B cell (primary cell): ENCODE measurements around the gene TTLL10. TPM values are rescaled to one million over a fixed set of nuclear protein-coding genes. Genes with fewer than 3 reads are reported as not detected.
A peak's percentile ranks its signal among the peaks of the same experiment; 100 is the strongest.

Experiments used
- ATAC-seq: fragments of 200-7000 bp; cut with Tn5 transposase; one replicate; pipeline ENCODE4 v1.10.0; 2021; ENCODE audit warnings: low read depth, mild to moderate bottlenecking, moderate number of reproducible peaks, moderate library complexity
- CTCF ChIA-PET: fragments of 350-600 bp; sonication (Branson Sonifier 250); formaldehyde crosslinking; loops from one replicate; lab custom pipeline; 2021; ENCODE audit warnings: antibody characterized with exemption, inconsistent platforms; lab: Charles Lee
- POLR2A ChIA-PET: fragments of 350-600 bp; sonication (Branson Sonifier 250); formaldehyde crosslinking; loops from one replicate; lab custom pipeline; 2021; ENCODE audit warnings: antibody characterized with exemption; lab: Charles Lee
- DNase-seq: peaks from one replicate; pipeline ENCODE4 v3.0.0; 2013
- H2AFZ ChIP-seq: 2 replicates; pipeline ENCODE4 v1.6.1; 2012; ENCODE audit warnings: mild to moderate bottlenecking, low read depth, low read length; ENCODE audit not compliant: insufficient read depth, poor library complexity, severe bottlenecking
- H3K27ac ChIP-seq, 2 donors: 1 replicate in 1 of 2; 2 replicates in 1 of 2; pipeline ENCODE4 v1.5.1; 2012 to 2013; ENCODE audit warnings: low read length in 2 of 2, mild to moderate bottlenecking in 2 of 2, moderate library complexity in 1 of 2
- H3K27me3 ChIP-seq, 4 experiments: fragments of 200-600 bp in 1 of 4; sonication (generic) in 1 of 4; replicated peaks in 1 of 4; 1 replicate in 2 of 4; 2 replicates in 2 of 4; pipeline versions ENCODE4 v1.6.1 to v1.7.0; 2013 to 2016; ENCODE audit warnings: low read length in 3 of 4, mild to moderate bottlenecking in 2 of 4, mixed read lengths in 1 of 4, moderate library complexity in 1 of 4; ENCODE audit not compliant: insufficient read depth in 4 of 4, control insufficient read depth in 3 of 4; ENCODE audit errors: control extremely low read depth in 1 of 4
- H3K36me3 ChIP-seq, 2 experiments: replicated peaks in 1 of 2; 1 replicate in 1 of 2; 2 replicates in 1 of 2; pipeline versions ENCODE4 v1.6.1 to v1.7.1; 2013; ENCODE audit warnings: low read length in 1 of 2; ENCODE audit not compliant: insufficient read depth in 2 of 2, control insufficient read depth in 1 of 2; ENCODE audit errors: control extremely low read depth in 1 of 2, extremely low read depth in 1 of 2
- H3K4me1 ChIP-seq, 2 donors: fragments of 200-600 bp in 1 of 2; sonication (generic) in 1 of 2; 1 replicate in 1 of 2; 2 replicates in 1 of 2; pipeline versions ENCODE4 v1.5.1 to v1.6.1; 2013 to 2017; ENCODE audit warnings: low read length in 2 of 2; ENCODE audit not compliant: control insufficient read depth in 2 of 2, insufficient read depth in 2 of 2
- H3K4me2 ChIP-seq: replicated peaks from 2 replicates; pipeline ENCODE3; 2012; ENCODE audit warnings: mild to moderate bottlenecking, low read depth, low read length; ENCODE audit not compliant: poor library complexity, severe bottlenecking
- H3K4me3 ChIP-seq, 5 experiments: fragments of 200-600 bp in 1 of 5; sonication (generic) in 1 of 5; 1 replicate in 3 of 5; 2 replicates in 2 of 5; pipeline versions ENCODE4 v1.5.1 to v1.7.0; 2011 to 2016; ENCODE audit warnings: low read length in 4 of 5, mild to moderate bottlenecking in 4 of 5, low read depth in 2 of 5, control low read depth in 1 of 5, moderate library complexity in 1 of 5; ENCODE audit not compliant: insufficient read depth in 1 of 5; ENCODE audit errors: control extremely low read depth in 1 of 5, extremely low read depth in 1 of 5
- H3K79me2 ChIP-seq: fragments of 200-600 bp; sonication (generic); one replicate; pipeline ENCODE4 v1.6.0; 2016; ENCODE audit warnings: low read length; ENCODE audit not compliant: control insufficient read depth, insufficient read depth
- H3K9ac ChIP-seq: fragments of 200-600 bp; sonication (generic); 2 replicates; pipeline ENCODE4 v1.6.1; 2017; ENCODE audit warnings: mild to moderate bottlenecking, low read length, moderate library complexity
- H3K9me3 ChIP-seq, 3 donors: one replicate each; pipeline versions ENCODE4 v1.6.1 to v1.7.1; 2013; ENCODE audit warnings: low read length in 2 of 3; ENCODE audit not compliant: control insufficient read depth in 2 of 3, insufficient read depth in 1 of 3; ENCODE audit errors: control extremely low read depth in 1 of 3
- H4K20me1 ChIP-seq: 2 replicates; pipeline ENCODE4 v1.6.0; 2012; ENCODE audit warnings: mild to moderate bottlenecking, low read length; ENCODE audit not compliant: insufficient read depth, control insufficient read depth, poor library complexity, severe bottlenecking
- H3K27ac Mint-ChIP-seq: one replicate; pipeline ENCODE4 v1.8.0; 2021; ENCODE audit warnings: mixed read lengths
- H3K27me3 Mint-ChIP-seq: one replicate; pipeline ENCODE4 v1.8.0; 2021; ENCODE audit warnings: mixed read lengths
- H3K4me1 Mint-ChIP-seq: one replicate; pipeline ENCODE4 v1.8.0; 2021; ENCODE audit warnings: mixed read lengths
- H3K4me3 Mint-ChIP-seq: one replicate; pipeline ENCODE4 v1.8.0; 2021; ENCODE audit warnings: mixed read lengths
- H3K9me3 Mint-ChIP-seq: one replicate; pipeline ENCODE4 v1.8.0; 2022; ENCODE audit warnings: mixed read lengths; ENCODE audit not compliant: insufficient read depth
- EZH2 ChIP-seq: IDR thresholded peaks from 2 replicates; pipeline ENCODE4 v1.6.1; 2012; ENCODE audit warnings: borderline replicate concordance, low read depth, mild to moderate bottlenecking, moderate library complexity, low read length; ENCODE audit not compliant: insufficient read depth, poor library complexity, severe bottlenecking
- WGBS: methylation state at CpG from one replicate; pipeline ENCODE4 v1.1.5; 2013; ENCODE audit warnings: missing lambda C conversion rate; ENCODE audit not compliant: insufficient coverage; 5-methylcytosine and 5-hydroxymethylcytosine counted together
- intact Hi-C: fragments of 100-400 bp; cut with micrococcal nuclease; formaldehyde crosslinking; loops from one replicate; pipeline ENCODE4 v1.10.0; 2022
- polyA plus RNA-seq: library from polyadenylated mRNA; depleted of rRNA; stranded (reverse); fragments of >200 nt; gene quantifications from 2 replicates; pipeline ENCODE4 v1.2.3, GENCODE V29; 2012
- total RNA-seq, 2 donors: library from RNA; stranded (reverse); fragments of 120-200 nt in 1 of 2; gene quantifications; 1 replicate in 1 of 2; 2 replicates in 1 of 2; pipeline versions ENCODE4 v1.2.3 to v1.2.4, GENCODE V29; 2013 to 2022
- TF ChIP-seq, protein P1 (sequence below): fragments of 200-600 bp; IDR thresholded peaks from one replicate; pipeline ENCODE4 v1.8.0; 2022; ENCODE audit warnings: antibody characterized with exemption, mild to moderate bottlenecking

Gene TTLL10
- total and polyA plus RNA-seq, 2 donors (not counting 1 experiment from before 2014, with no cell fraction given) = 0.37 to 0.45 TPM

DNA sequence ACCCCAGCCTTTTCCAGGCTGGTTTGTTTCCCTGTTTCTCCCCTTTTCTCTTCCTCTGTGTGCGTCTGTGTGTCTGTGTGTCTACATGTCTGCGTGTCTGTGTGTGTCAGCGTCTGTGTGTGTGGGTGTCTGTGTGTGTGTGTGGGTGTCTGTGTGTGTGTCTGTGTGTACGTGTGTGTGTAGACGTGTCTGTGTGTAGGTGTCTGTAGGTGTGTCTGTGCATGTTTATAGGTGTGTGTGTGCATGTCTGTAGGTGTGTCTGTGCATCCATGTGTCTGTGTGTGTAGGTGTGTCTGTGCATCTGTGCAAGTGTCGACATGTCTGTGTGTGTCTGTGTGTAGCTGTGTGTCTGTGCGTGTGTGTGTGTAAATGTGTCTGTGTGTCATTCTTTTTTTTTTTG is 3.3 kb downstream of the TTLL10 start:
- peak overlapping the region; percentile 73 for H3K27ac Mint-ChIP-seq
- Histone ChIP-seq H3K27ac (no peak overlapping the region), H3K79me2 (no peaks in the 10 kb centered on the region), H3K27me3 (peaks cover 0 to 59% (median 23%) of the 10 kb centered on the region in 4 experiments), H3K36me3 (no peaks in the 10 kb centered on the region), H3K9me3 (peaks cover 0 to 14% (median 0%) of the 10 kb centered on the region in 3 donors), H3K4me2 (no peak overlapping the region), H3K4me3 (no peak overlapping the region), H4K20me1 (no peaks in the 10 kb centered on the region), H3K9ac (no peak overlapping the region), H2AFZ (no peak overlapping the region), H3K4me1 (peaks cover 38 to 50% of the 10 kb centered on the region in 2 donors)
- no peak for DNase-seq
- peaks cover 21% of the 10 kb centered on the region for H3K27me3 Mint-ChIP-seq
- TF ChIP-seq, protein P1, sequence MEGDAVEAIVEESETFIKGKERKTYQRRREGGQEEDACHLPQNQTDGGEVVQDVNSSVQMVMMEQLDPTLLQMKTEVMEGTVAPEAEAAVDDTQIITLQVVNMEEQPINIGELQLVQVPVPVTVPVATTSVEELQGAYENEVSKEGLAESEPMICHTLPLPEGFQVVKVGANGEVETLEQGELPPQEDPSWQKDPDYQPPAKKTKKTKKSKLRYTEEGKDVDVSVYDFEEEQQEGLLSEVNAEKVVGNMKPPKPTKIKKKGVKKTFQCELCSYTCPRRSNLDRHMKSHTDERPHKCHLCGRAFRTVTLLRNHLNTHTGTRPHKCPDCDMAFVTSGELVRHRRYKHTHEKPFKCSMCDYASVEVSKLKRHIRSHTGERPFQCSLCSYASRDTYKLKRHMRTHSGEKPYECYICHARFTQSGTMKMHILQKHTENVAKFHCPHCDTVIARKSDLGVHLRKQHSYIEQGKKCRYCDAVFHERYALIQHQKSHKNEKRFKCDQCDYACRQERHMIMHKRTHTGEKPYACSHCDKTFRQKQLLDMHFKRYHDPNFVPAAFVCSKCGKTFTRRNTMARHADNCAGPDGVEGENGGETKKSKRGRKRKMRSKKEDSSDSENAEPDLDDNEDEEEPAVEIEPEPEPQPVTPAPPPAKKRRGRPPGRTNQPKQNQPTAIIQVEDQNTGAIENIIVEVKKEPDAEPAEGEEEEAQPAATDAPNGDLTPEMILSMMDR = no peak
- no peak for TF ChIP-seq EZH2
- POLR2A ChIA-PET = no interaction called here
- peaks cover 40% of the 10 kb centered on the region for H3K4me1 Mint-ChIP-seq
- peak overlapping the region; percentile 8 for H3K4me3 Mint-ChIP-seq
- no peaks in the 10 kb centered on the region for H3K9me3 Mint-ChIP-seq
- intact Hi-C loops = no loop called here
- WGBS = 61% methylated on average over 3 of the region's 7 CpGs
- no peak for ATAC-seq
- CTCF ChIA-PET = no interaction called here

DNA sequence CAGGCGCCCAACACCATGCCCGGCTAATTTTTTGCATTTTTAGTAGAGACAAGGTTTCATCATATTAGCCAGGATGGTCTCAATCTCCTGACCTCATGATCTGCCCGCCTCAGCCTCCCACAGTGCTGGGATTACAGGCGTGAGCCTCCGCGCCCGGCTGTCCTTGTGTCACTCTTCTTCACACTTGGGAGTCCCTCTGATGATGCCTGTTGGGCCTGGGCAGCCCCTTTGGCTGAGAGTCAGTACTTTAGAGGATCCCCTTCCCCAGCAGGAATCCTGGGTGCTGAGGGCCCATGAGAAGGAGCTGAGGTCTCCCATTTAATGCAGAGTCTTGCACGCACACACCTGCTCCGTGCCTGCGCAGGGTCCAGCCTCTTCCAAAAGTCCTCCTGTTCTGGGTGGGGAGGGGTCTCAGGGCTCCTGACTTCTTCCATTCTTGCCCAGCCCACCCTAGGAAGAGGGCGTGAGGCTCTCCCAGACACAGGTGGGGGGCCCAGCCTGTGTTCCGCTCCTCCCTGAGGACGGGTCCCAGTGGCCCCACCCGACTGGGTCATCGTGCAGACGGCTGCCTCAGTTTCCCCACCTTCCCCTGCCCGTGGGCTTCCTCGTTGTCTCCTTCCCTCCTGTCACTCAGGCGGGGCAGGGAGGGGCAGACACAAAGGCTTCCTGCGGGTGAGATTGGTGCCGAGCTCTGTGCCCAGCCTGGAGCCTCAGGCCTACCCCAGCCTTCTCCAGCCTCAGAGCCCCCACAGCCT is 3.9 kb downstream of the TTLL10 start:
- intact Hi-C loops = no loop called here
- peaks cover 32 to 46% of the 10 kb centered on the region in 2 donors for H3K4me1 ChIP-seq
- Mint-ChIP-seq H3K9me3 (no peaks in the 10 kb centered on the region), H3K27ac (no peak overlapping the region), H3K4me3 (no peak overlapping the region), H3K4me1 (peaks cover 36% of the 10 kb centered on the region), H3K27me3 (peaks cover 21% of the 10 kb centered on the region)
- 90% methylated on average over 20 of the region's 21 CpGs for WGBS
- TF ChIP-seq EZH2 = no peak
- TF ChIP-seq, protein P1 = no peak
- CTCF ChIA-PET = no interaction called here
- H3K9me3 ChIP-seq = peaks cover 0 to 14% (median 0%) of the 10 kb centered on the region in 3 donors
- H3K36me3 ChIP-seq = no peaks in the 10 kb centered on the region
- no peak overlapping the region for H3K4me3 ChIP-seq
- H2AFZ ChIP-seq = no peak overlapping the region
- POLR2A ChIA-PET = no interaction called here
- peaks cover 0 to 62% (median 25%) of the 10 kb centered on the region in 4 experiments for H3K27me3 ChIP-seq
- H3K9ac ChIP-seq = no peak overlapping the region
- DNase-seq = no peak
- no peaks in the 10 kb centered on the region for H3K79me2 ChIP-seq
- H4K20me1 ChIP-seq = no peaks in the 10 kb centered on the region
- H3K4me2 ChIP-seq = no peak overlapping the region
- no peak for ATAC-seq
- no peak overlapping the region for H3K27ac ChIP-seq
